Brain microvascular endothelial cell (primary cell): Measurements from ENCODE around the gene TFCP2L1.

Source experiments
- DNase-seq: peaks from one replicate; pipeline ENCODE4 v3.0.0-alpha.2; 2020
- H3K27ac ChIP-seq: fragments of 250-450 bp; sonication (Bioruptor Pico); 2 replicates; pipeline ENCODE4 v1.5.1; 2020; ENCODE audit warnings: mild to moderate bottlenecking, moderate library complexity
- H3K27me3 ChIP-seq: fragments of 250-450 bp; sonication (Bioruptor Pico); replicated peaks from 2 replicates; pipeline ENCODE4 v1.5.1; 2020; ENCODE audit warnings: mild to moderate bottlenecking
- H3K36me3 ChIP-seq: fragments of 250-450 bp; sonication (Bioruptor Pico); replicated peaks from 2 replicates; pipeline ENCODE4 v1.5.1; 2020; ENCODE audit warnings: mild to moderate bottlenecking
- H3K4me3 ChIP-seq: 2 replicates; pipeline ENCODE4 v1.5.1; 2011; ENCODE audit warnings: low read depth, mild to moderate bottlenecking, control low read depth, low read length, moderate library complexity
- in situ Hi-C: cut with HindIII; loops from 2 replicates; pipeline ENCODE4 v1.10.0; 2017; ENCODE audit warnings: low sequenced_read_pairs, low pct_ligation_motif_present
- TF ChIP-seq, protein P1 (sequence below): IDR thresholded peaks from 2 replicates; pipeline ENCODE4 v1.5.1; 2011; ENCODE audit warnings: low read depth, mild to moderate bottlenecking, moderate library complexity, low read length, control low read depth, inconsistent platforms; ENCODE audit errors: missing control alignments

TFCP2L1 gene

DNA sequence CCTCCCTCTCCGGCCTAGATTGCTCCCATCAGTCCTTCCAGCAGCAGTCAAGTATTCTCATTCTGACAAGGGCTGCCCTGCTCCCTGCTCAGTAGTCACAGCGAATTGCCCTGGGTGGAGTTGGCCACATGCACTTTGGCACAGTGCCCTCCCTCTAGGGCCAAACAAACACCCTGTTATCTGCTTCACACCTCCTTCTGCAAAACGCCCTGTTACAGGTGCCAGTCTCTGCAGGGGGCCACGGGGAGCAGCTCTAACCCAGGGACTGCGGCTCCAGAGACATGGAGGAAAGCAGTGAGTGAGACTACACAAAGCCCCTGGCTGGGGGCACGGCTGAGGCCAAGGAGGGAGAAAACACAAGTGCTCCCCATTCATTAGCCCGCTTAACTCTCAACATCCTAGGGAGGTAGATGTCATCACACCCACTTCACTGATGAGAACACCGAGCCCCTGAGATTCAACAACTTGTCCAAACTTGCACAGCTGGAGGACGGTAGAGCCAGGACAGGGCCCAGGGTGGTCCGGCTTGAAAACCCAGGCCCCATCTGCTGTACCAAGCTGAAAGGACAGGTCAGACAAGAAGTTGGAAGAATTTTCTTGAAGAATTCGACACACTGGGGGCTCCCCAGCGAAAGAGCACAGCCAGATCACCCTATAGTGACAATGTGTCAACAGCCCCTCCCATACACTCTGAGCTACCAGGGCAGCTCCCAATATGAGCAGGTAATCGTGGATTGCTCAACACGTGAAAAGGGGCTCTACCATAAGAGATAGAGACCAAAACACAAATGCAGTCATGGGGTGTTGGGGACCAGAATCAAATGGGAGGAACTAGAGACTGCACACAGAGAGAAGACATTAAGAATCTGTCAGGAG is 8.7 kb upstream of the TFCP2L1 start:
- TF ChIP-seq, protein P1, sequence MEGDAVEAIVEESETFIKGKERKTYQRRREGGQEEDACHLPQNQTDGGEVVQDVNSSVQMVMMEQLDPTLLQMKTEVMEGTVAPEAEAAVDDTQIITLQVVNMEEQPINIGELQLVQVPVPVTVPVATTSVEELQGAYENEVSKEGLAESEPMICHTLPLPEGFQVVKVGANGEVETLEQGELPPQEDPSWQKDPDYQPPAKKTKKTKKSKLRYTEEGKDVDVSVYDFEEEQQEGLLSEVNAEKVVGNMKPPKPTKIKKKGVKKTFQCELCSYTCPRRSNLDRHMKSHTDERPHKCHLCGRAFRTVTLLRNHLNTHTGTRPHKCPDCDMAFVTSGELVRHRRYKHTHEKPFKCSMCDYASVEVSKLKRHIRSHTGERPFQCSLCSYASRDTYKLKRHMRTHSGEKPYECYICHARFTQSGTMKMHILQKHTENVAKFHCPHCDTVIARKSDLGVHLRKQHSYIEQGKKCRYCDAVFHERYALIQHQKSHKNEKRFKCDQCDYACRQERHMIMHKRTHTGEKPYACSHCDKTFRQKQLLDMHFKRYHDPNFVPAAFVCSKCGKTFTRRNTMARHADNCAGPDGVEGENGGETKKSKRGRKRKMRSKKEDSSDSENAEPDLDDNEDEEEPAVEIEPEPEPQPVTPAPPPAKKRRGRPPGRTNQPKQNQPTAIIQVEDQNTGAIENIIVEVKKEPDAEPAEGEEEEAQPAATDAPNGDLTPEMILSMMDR: no peak
- no peaks in the 10 kb centered on the region for H3K36me3 ChIP-seq

DNA sequence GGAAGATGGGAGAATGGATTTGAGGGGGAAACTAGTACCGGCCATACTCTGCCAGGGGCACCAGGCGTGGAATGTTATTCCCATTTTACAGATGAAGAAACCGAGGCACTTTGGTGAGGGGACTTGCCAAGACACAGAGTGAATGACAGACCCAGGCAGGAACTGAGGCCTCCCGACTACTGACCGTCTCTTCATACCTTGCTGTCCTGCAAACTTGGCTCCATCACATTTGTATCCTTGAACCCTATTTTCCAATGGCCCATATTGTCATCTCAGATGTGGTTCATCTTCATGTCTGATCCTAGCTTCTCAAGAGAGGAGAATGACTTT is 6.2 kb upstream of the TFCP2L1 start:
- Histone ChIP-seq H3K36me3 (no peaks in the 10 kb centered on the region), H3K4me3 (no peak overlapping the region), H3K27me3 (no peaks in the 10 kb centered on the region), H3K27ac (no peak overlapping the region)
- DNase-seq: no peak
- TF ChIP-seq, protein P1: no peak
- in situ Hi-C loops: no loop called here

More for the DNA sequence above, 8.7 kb upstream of the TFCP2L1 start:
- H3K27ac ChIP-seq: no peak overlapping the region
- in situ Hi-C loops: no loop called here
- no peak for DNase-seq
- H3K4me3 ChIP-seq: no peak overlapping the region
- H3K27me3 ChIP-seq: no peaks in the 10 kb centered on the region

DNA sequence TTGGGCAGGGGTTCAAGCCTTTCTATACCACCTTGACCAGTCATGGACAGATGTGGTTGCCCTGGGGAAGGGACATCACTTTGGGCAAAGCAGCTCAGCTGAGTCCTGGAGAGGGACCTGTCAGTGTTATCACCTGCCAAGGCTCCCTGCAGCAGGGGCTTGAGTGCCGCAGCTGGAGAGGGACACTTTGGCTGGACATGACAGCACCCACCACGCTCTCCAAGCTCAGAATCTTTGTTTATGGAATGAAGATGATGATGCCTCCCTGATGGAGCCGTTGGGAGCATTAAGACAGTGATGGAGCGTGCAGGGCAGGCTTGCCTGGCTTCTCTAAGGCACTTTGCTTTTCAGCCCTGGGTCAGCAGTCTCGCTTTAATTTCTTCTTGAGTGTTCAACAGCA is 4.3 kb upstream of the TFCP2L1 start:
- no peak overlapping the region for H3K27ac ChIP-seq
- H3K27me3 ChIP-seq: peaks cover 14% of the 10 kb centered on the region
- in situ Hi-C loops: no loop called here

DNA sequence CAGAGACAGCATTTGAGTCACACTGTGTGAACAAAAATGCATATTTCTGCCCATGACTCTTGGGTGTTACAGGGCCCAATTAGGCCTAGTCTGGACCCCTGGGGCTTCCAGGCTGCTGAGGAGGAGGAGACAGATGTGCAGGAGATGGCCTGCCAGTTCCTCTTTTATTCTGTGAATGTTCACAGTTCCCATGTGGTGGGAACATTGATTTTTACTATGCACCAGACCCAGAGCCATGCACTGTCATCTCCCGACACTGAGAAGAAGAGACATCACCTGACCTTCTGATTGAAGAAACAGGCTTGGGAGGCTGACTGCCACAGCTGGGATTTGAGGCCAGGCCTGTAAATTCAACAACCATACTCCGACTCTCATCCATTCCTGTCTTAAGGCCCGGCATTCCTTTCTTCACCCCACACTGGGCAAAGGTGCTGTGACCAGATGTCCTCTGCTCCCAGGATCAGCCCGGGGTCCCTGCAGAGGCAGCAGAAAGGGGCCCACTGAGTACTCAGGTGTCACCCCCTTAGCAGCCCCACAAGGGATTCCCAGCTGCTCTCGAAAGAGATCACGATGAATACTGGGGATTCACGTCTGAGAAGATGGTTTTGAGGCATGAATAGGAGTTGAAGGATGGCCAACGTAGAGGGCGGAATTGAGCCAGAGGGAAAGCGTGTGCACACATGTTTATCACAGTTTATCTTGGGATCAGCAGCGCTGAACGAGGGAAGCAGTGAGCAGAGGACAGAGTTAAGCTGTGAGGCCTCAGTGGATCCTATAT is 3.6 kb upstream of the TFCP2L1 start:
- in situ Hi-C loops: no loop called here
- Histone ChIP-seq H3K27me3 (peaks cover 20% of the 10 kb centered on the region), H3K27ac (no peak overlapping the region), H3K4me3 (no peak overlapping the region), H3K36me3 (no peaks in the 10 kb centered on the region)
- no peak for DNase-seq
- TF ChIP-seq, protein P1: no peak

More for the DNA sequence above, 4.3 kb upstream of the TFCP2L1 start:
- TF ChIP-seq, protein P1: no peak
- no peaks in the 10 kb centered on the region for H3K36me3 ChIP-seq
- no peak for DNase-seq
- H3K4me3 ChIP-seq: no peak overlapping the region

DNA sequence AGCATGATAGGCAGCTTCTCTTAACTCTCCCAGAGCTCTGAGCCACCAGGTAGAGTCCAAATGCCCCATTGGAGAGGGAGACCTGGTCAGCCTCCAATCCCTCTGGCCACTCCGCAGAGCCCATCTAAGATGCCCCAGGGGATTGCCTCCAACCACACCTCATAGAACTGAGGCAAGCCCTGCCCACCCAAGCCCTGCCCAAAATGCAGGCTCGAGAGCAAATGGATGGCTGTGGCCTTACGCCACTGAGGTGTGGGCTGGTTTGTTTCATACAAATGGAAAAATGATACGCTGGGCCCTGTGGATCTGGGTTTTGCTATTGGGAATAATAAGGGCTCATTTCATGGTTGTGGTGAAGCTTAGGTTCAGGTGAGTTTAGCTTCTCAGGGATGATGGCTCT is 3.0 kb upstream of the TFCP2L1 start:
- peaks cover 27% of the 10 kb centered on the region for H3K27me3 ChIP-seq
- no peak overlapping the region for H3K27ac ChIP-seq
- no peak for DNase-seq
- in situ Hi-C loops: no loop called here
- no peak overlapping the region for H3K4me3 ChIP-seq
- TF ChIP-seq, protein P1: no peak
- no peaks in the 10 kb centered on the region for H3K36me3 ChIP-seq
